Ectodermal cell (in vitro differentiated cells): ENCODE results near the gene AP4E1.
A peak's percentile ranks its signal among the peaks of the same experiment; 100 is the strongest.
"Not testable (repeated sequence)": the region's sequence is repeated elsewhere in the genome, so short reads cannot be mapped to it uniquely, and the experiment has no call there.

Experiments
- H3K27ac ChIP-seq: 2 replicates; pipeline ENCODE4 v1.7.0; 2013; ENCODE audit warnings: mild to moderate bottlenecking, low read depth, low read length; ENCODE audit not compliant: insufficient read depth, poor library complexity, severe bottlenecking
- H3K27me3 ChIP-seq: 2 replicates; pipeline ENCODE4 v1.7.0; 2013; ENCODE audit warnings: mild to moderate bottlenecking, low read length; ENCODE audit not compliant: insufficient read depth, control insufficient read depth, poor library complexity, severe bottlenecking
- H3K36me3 ChIP-seq: one replicate; pipeline ENCODE4 v1.7.0; 2013; ENCODE audit warnings: low read length; ENCODE audit not compliant: control insufficient read depth, insufficient read depth
- H3K4me1 ChIP-seq: one replicate; pipeline ENCODE4 v1.7.0; 2013; ENCODE audit warnings: low read length; ENCODE audit not compliant: control insufficient read depth, insufficient read depth
- H3K4me3 ChIP-seq: 2 replicates; pipeline ENCODE4 v1.7.0; 2013; ENCODE audit warnings: low read depth, low read length, control low read depth; ENCODE audit not compliant: insufficient read depth
- H3K9me3 ChIP-seq: 2 replicates; pipeline ENCODE4 v1.7.0; 2013; ENCODE audit warnings: mild to moderate bottlenecking, low read length, moderate library complexity; ENCODE audit not compliant: control insufficient read depth
- WGBS, 2 experiments: methylation state at CpG; one replicate each; pipeline ENCODE4 v1.1.7; 2013; ENCODE audit warnings: missing lambda C conversion rate in 2 of 2; 5-methylcytosine and 5-hydroxymethylcytosine counted together

Gene AP4E1

DNA sequence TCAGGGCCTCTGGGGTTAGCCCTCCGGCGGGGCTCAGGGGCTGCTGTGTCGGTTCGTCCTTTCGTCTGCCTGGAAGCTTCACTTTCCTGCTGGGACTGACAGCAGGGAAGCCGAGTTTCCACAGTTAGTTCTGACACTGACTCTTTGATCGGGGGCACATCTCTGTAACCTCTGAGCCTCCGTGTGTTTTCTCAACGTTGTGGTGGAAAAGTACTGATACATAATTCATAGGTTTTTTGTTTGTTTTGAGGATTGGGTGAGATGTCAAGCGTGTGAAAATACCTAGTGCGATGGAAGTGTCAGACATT lies 481 bp downstream of the AP4E1 start:
- Histone ChIP-seq H3K9me3 (no peaks in the 10 kb centered on the region), H3K36me3 (peaks cover 4% of the 10 kb centered on the region), H3K27me3 (no peaks in the 10 kb centered on the region), H3K27ac (peak overlapping the region; percentile 73), H3K4me3 (peak overlapping the region; percentile 95), H3K4me1 (peaks cover 3% of the 10 kb centered on the region)
- 2% methylated on average over 10 of the region's 11 CpGs for WGBS, 2 experiments

DNA sequence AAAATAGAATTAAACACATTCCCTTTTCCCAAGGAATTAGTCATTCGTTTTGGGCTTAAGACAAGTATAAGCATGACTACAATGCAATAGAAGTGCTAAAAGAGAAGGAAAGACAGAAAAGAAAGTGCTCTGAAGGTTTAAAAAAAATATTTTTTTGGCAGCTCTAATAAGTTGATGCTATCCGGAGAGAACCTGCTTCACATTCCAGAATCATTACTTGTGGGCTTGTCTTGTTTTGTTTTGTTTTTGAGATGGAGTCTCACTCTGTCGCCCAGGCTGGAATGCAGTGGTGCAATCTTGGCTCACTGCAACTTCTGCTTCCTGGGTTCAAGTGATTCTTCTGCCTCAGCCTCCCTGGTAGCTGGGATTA lies 1.9 kb downstream of the AP4E1 start:
- not testable (repeated sequence) for H3K4me3 ChIP-seq, H3K36me3 ChIP-seq, H3K27ac ChIP-seq, H3K9me3 ChIP-seq, H3K4me1 ChIP-seq, H3K27me3 ChIP-seq
- 93 to 97% methylated on average over 3 of the region's 3 CpGs for WGBS, 2 experiments

DNA sequence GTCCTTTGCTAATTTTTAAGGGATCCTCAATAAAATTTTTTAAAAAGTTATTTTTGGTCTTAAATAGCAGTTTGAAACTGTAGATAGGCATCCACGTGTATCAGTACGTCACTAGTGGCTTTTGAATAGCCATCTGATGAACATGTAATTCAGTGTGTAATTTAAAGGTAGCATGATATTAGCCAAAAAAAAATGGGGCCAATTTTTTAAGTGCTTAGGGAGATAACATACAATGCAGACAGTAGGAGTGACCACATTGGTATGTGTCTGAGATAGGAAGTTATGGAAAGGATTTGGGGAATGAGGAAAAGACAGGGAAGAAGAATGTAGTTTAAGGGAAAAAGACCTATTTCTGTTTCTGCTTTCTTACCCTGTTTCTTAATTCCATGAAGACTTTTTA lies 2.5 kb downstream of the AP4E1 start:
- WGBS, 2 experiments = 93 to 96% methylated on average over 2 of the region's 2 CpGs
- peaks cover 4% of the 10 kb centered on the region for H3K36me3 ChIP-seq
- H3K27ac ChIP-seq = no peak overlapping the region

DNA sequence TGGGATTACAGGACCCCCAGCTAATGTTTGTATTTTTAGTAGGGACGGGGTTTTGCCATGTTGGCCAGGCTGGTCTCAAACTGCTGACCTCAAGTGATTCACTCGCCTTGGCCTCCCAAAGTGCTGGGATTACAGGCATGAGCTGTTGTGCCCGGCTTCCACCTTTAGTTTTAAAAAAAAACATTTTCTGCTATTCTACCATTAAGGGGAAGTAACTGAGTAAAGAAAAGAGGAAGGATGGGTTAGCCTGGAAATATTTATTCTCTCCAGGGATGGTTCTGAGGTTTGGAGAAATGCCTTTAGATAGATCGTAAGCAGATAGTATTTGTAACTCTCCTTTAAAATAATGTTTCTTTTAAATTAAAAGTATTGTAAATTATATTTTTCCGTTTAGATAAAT lies 3.1 kb downstream of the AP4E1 start:
- Histone ChIP-seq H3K4me3 (no peak overlapping the region), H3K36me3 (peaks cover 4% of the 10 kb centered on the region), H3K27ac (no peak overlapping the region), H3K4me1 (peaks cover 3% of the 10 kb centered on the region), H3K9me3 (no peaks in the 10 kb centered on the region), H3K27me3 (no peaks in the 10 kb centered on the region)
- WGBS, 2 experiments = 88 to 96% methylated on average over 3 of the region's 5 CpGs

More for the DNA sequence above, 2.5 kb downstream of the AP4E1 start:
- H3K9me3 ChIP-seq = no peaks in the 10 kb centered on the region
- H3K4me1 ChIP-seq = peaks cover 3% of the 10 kb centered on the region
- no peak overlapping the region for H3K4me3 ChIP-seq
- H3K27me3 ChIP-seq = no peaks in the 10 kb centered on the region

DNA sequence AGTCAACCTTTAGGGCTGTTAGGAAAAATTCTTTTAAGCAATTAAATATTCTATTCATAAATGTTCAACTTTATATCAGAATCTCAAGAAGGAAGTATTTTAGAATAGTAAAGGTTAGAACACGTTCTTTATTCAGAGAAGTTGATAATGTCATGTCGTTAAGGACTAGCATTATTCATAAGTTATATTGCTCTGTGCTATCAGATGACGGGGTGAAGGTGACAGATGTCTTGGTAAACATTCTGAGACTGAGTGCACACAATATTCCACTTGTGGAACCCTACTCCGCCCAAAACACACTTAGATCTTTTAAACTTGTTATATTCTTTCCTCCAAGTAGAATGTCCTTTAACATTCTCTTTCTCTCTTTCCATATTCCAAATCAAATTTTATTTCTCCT lies 7.9 kb downstream of the AP4E1 start:
- no peaks in the 10 kb centered on the region for H3K9me3 ChIP-seq
- no peak overlapping the region for H3K27ac ChIP-seq
- no peak overlapping the region for H3K4me3 ChIP-seq
- no peaks in the 10 kb centered on the region for H3K27me3 ChIP-seq
- no peaks in the 10 kb centered on the region for H3K4me1 ChIP-seq
- WGBS, 2 experiments = 91 to 99% methylated on average over 4 of the region's 4 CpGs
- peaks cover 4% of the 10 kb centered on the region for H3K36me3 ChIP-seq

DNA sequence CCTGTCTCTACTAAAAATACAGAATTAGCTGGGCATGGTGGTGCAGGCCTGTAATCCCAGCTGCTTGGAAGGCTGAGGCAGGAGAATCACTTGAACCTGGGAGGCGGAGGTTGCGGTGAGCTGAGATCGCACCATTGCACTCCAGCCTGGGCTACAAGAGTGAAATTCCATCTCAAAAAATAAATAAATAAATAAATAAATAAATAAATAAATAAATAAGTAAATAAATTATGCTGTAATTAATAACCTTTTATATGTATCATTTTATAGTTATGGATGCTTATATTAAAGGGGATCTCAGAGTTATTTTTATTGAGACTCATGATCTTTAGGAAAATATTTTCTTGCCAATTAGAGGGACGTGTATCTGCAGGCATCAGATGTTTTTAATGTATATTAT lies 10.9 kb downstream of the AP4E1 start:
- H3K27me3 ChIP-seq, H3K36me3 ChIP-seq, H3K9me3 ChIP-seq, H3K4me1 ChIP-seq, H3K27ac ChIP-seq, H3K4me3 ChIP-seq: not testable (repeated sequence)
- 93 to 98% methylated on average over 3 of the region's 4 CpGs for WGBS, 2 experiments

DNA sequence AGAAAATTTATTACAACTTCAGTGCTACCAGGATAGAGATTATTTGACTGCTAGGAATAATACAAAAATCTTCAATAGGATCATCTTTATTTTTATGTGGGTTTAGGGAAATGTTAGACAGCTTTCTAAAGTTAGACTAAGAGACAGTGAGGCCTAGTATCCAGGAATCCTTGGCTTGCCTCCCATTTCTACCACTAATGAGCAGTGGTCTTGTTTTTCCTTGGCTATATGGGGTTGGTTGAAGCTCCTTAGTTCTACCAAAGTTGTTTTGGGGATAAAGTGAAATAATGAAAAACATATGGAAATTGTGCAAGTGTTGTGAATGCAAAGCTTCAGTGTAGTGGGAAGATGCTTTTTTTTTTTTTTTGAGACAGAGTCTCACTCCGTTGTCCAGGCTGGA lies 16.8 kb downstream of the AP4E1 start:
- Histone ChIP-seq H3K27ac (no peak overlapping the region), H3K36me3 (peaks cover 9% of the 10 kb centered on the region), H3K4me3 (no peak overlapping the region), H3K27me3 (no peaks in the 10 kb centered on the region), H3K9me3 (no peaks in the 10 kb centered on the region), H3K4me1 (no peaks in the 10 kb centered on the region)
- WGBS, 2 experiments = 100% methylated on average over 1 of the region's 1 CpG

DNA sequence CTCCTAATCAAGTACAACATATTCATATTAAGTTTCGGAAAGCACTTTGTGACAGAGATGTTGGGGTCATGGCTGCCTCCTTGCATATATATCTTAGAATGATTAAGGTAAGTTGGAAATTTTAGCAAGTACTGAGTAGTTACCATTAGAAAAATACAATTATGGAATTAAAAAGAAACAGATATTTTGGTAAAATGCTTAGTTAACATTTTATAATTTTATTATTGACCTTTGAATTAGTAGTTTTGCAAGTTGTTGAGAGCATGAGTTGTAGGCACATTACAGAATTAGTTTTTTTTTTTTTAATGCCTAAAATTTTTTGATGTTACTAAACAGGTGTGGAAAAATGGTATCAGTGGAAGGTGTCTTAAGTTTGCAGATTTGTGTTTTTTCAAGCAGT lies 20.6 kb downstream of the AP4E1 start:
- H3K36me3 ChIP-seq = peaks cover 13% of the 10 kb centered on the region
- 100% methylated on average over 1 of the region's 1 CpG; no CpG with 5 or more reads in 1 of the 2 experiments for WGBS, 2 experiments
- H3K4me3 ChIP-seq = no peak overlapping the region
- no peaks in the 10 kb centered on the region for H3K9me3 ChIP-seq
- H3K27ac ChIP-seq = no peak overlapping the region
- no peaks in the 10 kb centered on the region for H3K27me3 ChIP-seq
- H3K4me1 ChIP-seq = no peaks in the 10 kb centered on the region

DNA sequence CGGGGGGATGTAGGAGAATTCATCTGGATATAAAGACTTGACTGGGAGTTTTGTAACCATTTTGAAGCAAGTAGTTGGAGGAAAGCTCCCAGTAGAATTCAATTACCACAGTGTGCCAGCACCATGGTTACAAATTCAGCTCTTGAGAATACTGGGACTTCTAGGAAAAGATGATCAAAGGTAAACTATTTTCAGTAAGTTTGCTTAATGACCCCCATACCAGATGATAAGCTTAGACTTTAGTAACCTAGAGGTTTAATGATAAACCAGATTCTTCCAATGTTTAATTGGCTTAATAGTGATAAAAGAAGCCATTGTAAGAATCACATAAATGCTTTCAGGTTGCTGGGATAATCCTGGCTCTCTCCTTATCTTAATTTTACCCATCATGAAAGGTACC lies 22.3 kb downstream of the AP4E1 start:
- Histone ChIP-seq H3K36me3 (peaks cover 13% of the 10 kb centered on the region), H3K4me1 (no peaks in the 10 kb centered on the region), H3K9me3 (no peaks in the 10 kb centered on the region), H3K27ac (no peak overlapping the region), H3K4me3 (no peak overlapping the region), H3K27me3 (no peaks in the 10 kb centered on the region)
- WGBS, 2 experiments = 96 to 100% methylated on average over 1 of the region's 1 CpG

DNA sequence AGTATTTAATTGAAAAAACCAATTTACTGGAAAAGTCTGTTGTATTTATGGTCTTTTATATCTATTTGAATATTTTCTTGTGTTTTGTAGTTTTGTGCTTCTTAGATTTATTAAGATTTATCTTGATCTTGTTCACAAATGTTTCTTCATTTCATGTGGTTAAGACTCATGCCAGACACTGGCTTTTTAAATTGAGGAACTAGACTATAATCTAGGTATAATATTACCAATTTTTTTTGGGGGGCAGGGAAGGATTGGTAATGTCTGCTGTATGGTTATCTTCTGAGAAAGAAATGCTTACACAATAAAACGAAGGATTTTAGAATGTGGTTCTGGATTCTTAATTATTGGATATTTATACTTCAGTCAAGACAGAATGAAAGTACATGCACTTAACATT lies 24.9 kb downstream of the AP4E1 start:
- H3K4me1 ChIP-seq = no peaks in the 10 kb centered on the region
- no peak overlapping the region for H3K4me3 ChIP-seq
- peaks cover 7% of the 10 kb centered on the region for H3K36me3 ChIP-seq
- no peaks in the 10 kb centered on the region for H3K9me3 ChIP-seq
- WGBS, 2 experiments = 83% methylated on average over 1 of the region's 1 CpG; no CpG with 5 or more reads in 1 of the 2 experiments
- H3K27ac ChIP-seq = no peak overlapping the region
- H3K27me3 ChIP-seq = no peaks in the 10 kb centered on the region

DNA sequence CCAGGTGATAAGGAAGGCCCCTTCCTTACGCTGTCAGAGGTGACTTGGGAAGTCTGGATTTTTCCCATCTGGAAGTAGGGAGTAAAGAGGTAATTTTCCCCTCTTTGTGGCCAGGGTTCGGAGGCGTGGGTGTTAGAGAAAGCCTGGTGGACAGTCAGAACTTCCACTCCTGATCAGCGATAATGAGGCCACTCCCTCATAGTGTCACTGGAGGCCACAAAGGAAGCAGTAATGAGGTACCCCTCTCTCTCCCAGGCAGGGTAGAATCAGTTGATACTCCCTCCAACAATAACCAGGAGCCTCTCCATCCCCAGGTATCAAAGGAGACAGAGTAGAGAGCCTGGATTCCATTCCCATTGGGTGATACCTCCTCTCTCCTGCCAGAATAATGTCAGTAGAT lies 30.0 kb downstream of the AP4E1 start:
- no peaks in the 10 kb centered on the region for H3K9me3 ChIP-seq
- H3K36me3 ChIP-seq = no peaks in the 10 kb centered on the region
- H3K4me1 ChIP-seq = no peaks in the 10 kb centered on the region
- H3K4me3 ChIP-seq = no peak overlapping the region
- 93 to 95% methylated on average over 4 of the region's 4 CpGs for WGBS, 2 experiments
- no peaks in the 10 kb centered on the region for H3K27me3 ChIP-seq
- H3K27ac ChIP-seq = no peak overlapping the region
